Measurements from ENCODE around the gene ZBTB49. TPM values are rescaled to one million over a fixed set of nuclear protein-coding genes. Genes with fewer than 3 reads are reported as not detected.

The ZBTB49 gene
- total RNA-seq, 1 donor from 2014 or later: 3.9 TPM

- Histone ChIP-seq H3K36me3 (ENCODE audit: control insufficient read depth, insufficient read depth, low read length) (no peaks in the 10 kb centered on the region), H3K27me3 (ENCODE audit: control insufficient read depth, insufficient read depth, low read length) (no peaks in the 10 kb centered on the region), H3K4me3 (ENCODE audit: low read depth, low read length) (no peak overlapping the region)
- TF ChIP-seq, protein P1, sequence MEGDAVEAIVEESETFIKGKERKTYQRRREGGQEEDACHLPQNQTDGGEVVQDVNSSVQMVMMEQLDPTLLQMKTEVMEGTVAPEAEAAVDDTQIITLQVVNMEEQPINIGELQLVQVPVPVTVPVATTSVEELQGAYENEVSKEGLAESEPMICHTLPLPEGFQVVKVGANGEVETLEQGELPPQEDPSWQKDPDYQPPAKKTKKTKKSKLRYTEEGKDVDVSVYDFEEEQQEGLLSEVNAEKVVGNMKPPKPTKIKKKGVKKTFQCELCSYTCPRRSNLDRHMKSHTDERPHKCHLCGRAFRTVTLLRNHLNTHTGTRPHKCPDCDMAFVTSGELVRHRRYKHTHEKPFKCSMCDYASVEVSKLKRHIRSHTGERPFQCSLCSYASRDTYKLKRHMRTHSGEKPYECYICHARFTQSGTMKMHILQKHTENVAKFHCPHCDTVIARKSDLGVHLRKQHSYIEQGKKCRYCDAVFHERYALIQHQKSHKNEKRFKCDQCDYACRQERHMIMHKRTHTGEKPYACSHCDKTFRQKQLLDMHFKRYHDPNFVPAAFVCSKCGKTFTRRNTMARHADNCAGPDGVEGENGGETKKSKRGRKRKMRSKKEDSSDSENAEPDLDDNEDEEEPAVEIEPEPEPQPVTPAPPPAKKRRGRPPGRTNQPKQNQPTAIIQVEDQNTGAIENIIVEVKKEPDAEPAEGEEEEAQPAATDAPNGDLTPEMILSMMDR (IDR thresholded peaks at IDR 0.05; ENCODE audit: insufficient read depth, low read length, severe bottlenecking): no peak
- DNase-seq (ENCODE audit: low read depth): no peak
- FAIRE-seq: no peak
Observed at GRCh38 chr4:4328840-4329239, 38.8 kb downstream of the ZBTB49 start.

- H3K36me3 ChIP-seq (ENCODE audit: control insufficient read depth, insufficient read depth, low read length): no peaks in the 10 kb centered on the region
- H3K27me3 ChIP-seq (ENCODE audit: control insufficient read depth, insufficient read depth, low read length): peaks cover 1% of the 10 kb centered on the region
- H3K4me3 ChIP-seq (ENCODE audit: low read depth, low read length): no peak overlapping the region
- FAIRE-seq (no peak), DNase-seq (ENCODE audit: low read depth) (no peak)
- TF ChIP-seq, protein P1 (IDR thresholded peaks at IDR 0.05; ENCODE audit: insufficient read depth, low read length, severe bottlenecking): no peak
Observed at GRCh38 chr4:4329496-4329895, 39.4 kb downstream of the ZBTB49 start.

- DNase-seq (ENCODE audit: low read depth) (no peak), FAIRE-seq (no peak)
- TF ChIP-seq, protein P1 (IDR thresholded peaks at IDR 0.05; ENCODE audit: insufficient read depth, low read length, severe bottlenecking): no peak
Observed at GRCh38 chr4:4330794-4331193, 40.7 kb downstream of the ZBTB49 start.

GRCh38 chr4:4332529-4332928, 42.5 kb downstream of the ZBTB49 start:
- H3K4me3 ChIP-seq (ENCODE audit: low read depth, low read length): no peak overlapping the region
- H3K36me3 ChIP-seq (ENCODE audit: control insufficient read depth, insufficient read depth, low read length): no peaks in the 10 kb centered on the region
- TF ChIP-seq, protein P1 (IDR thresholded peaks at IDR 0.05; ENCODE audit: insufficient read depth, low read length, severe bottlenecking): no peak
- FAIRE-seq: no peak
- H3K27me3 ChIP-seq (ENCODE audit: control insufficient read depth, insufficient read depth, low read length): peaks cover 1% of the 10 kb centered on the region
- DNase-seq (ENCODE audit: low read depth): no peak

More at GRCh38 chr4:4330794-4331193, 40.7 kb downstream of the ZBTB49 start:
- no peak overlapping the region for H3K4me3 ChIP-seq (ENCODE audit: low read depth, low read length)
- H3K27me3 ChIP-seq (ENCODE audit: control insufficient read depth, insufficient read depth, low read length): peaks cover 1% of the 10 kb centered on the region
- H3K36me3 ChIP-seq (ENCODE audit: control insufficient read depth, insufficient read depth, low read length): no peaks in the 10 kb centered on the region

DNA sequence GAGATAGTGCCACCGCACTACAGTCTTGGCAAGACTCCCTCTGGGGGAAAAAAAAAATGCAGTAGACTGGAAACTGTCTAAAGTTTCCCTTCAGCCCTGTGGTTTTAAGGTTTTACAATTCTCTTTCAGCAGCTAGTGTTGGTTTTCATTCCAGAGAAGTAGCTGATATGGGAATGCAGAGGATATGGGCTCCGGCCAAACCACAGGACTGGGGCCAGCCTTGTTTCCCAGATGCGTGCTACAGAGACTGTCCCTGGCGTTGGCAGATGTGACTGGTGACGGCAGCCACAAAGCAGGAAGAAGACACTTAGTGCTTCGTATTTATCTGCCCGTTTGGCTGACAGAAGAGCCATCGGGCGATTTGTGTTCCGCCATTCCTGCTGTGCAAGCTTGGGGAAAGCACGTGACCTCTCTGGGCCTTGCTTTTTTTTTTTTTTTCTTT, 43.2 kb downstream of the ZBTB49 start:
- Histone ChIP-seq H3K36me3 (ENCODE audit: control insufficient read depth, insufficient read depth, low read length) (no peaks in the 10 kb centered on the region), H3K27me3 (ENCODE audit: control insufficient read depth, insufficient read depth, low read length) (peaks cover 2% of the 10 kb centered on the region), H3K4me3 (ENCODE audit: low read depth, low read length) (no peak overlapping the region)
- TF ChIP-seq, protein P1 (IDR thresholded peaks at IDR 0.05; ENCODE audit: insufficient read depth, low read length, severe bottlenecking): no peak
- FAIRE-seq (no peak), DNase-seq (ENCODE audit: low read depth) (no peak)

All from bronchial epithelial cell (primary cell).